AG04450 (cell line): ENCODE measurements around the gene COL5A2. TPM values are rescaled to one million over a fixed set of nuclear protein-coding genes. Genes with fewer than 3 reads are reported as not detected.

Experiments used
- CTCF ChIA-PET: fragments of 300-600, 350-600 bp; formaldehyde crosslinking; extraction: SDS; loops from one replicate; lab custom pipeline; 2022; ENCODE audit warnings: antibody characterized with exemption, inconsistent platforms; lab: Charles Lee
- POLR2A ChIA-PET: fragments of 350-600 bp; formaldehyde crosslinking; extraction: SDS; loops from one replicate; lab custom pipeline; 2021; ENCODE audit warnings: antibody characterized with exemption, inconsistent platforms; lab: Yijun Ruan, JAX
- DNase-seq: peaks from one replicate; pipeline ENCODE4 v3.0.0-alpha.2; 2011; ENCODE audit warnings: low read depth, low spot score
- H3K27ac ChIP-seq: one replicate; pipeline ENCODE4 v1.5.1; 2012; ENCODE audit warnings: low read depth, low read length, control low read depth
- H3K27me3 ChIP-seq: one replicate; pipeline ENCODE4 v1.6.0; 2012; ENCODE audit warnings: low read length; ENCODE audit not compliant: control insufficient read depth, insufficient read depth
- H3K4me3 ChIP-seq: 2 replicates; pipeline ENCODE4 v1.5.1; 2011; ENCODE audit warnings: mild to moderate bottlenecking, low read depth, low read length, control low read depth
- H3K9me3 ChIP-seq: 2 replicates; pipeline ENCODE4 v1.5.1; 2012; ENCODE audit warnings: low read length; ENCODE audit not compliant: control insufficient read depth, insufficient read depth
- CTCF ChIP-seq: IDR thresholded peaks from 2 replicates; pipeline ENCODE4 v1.5.1; 2011; ENCODE audit warnings: low read depth, low read length, control low read depth, inconsistent platforms
- polyA plus RNA-seq: library from polyadenylated mRNA; depleted of rRNA; stranded (reverse); fragments of >200 nt; gene quantifications from 2 replicates; pipeline ENCODE4 v1.2.3, GENCODE V29; 2011

COL5A2 gene
- polyA plus RNA-seq, 1 experiment, result 305 TPM

- CTCF ChIA-PET, result interaction anchor here (1.6 to 1.9 kb wide), 2 partner anchors 14 to 158 kb away, joined by 4 read pairs; no protein-coding TSS in a partner anchor
- no peak for TF ChIP-seq CTCF
- Histone ChIP-seq H3K27ac (no peak overlapping the region), H3K27me3 (no peaks in the 10 kb centered on the region), H3K9me3 (no peaks in the 10 kb centered on the region; the same call in 1 of the 2 replicates), H3K4me3 (no peak overlapping the region)
- DNase-seq, result peak; percentile 61
- POLR2A ChIA-PET, result no interaction called here
These were observed 49.6 kb downstream of the COL5A2 start for GRCh38 chr2:189129971-189130370.

GRCh38 chr2:189128970-189129369 is 50.6 kb downstream of the COL5A2 start:
- ChIA-PET CTCF (no interaction called here), POLR2A (interaction anchor here (0.6 kb wide), 1 partner anchor 801 kb away, joined by 5 read pairs; no protein-coding TSS in a partner anchor)
- Histone ChIP-seq H3K27ac (no peak overlapping the region), H3K4me3 (no peak overlapping the region), H3K27me3 (no peaks in the 10 kb centered on the region), H3K9me3 (no peaks in the 10 kb centered on the region; the same call in 1 of the 2 replicates)
- TF ChIP-seq CTCF, result no peak
- DNase-seq, result no peak

GRCh38 chr2:189127756-189128155 is 51.8 kb downstream of the COL5A2 start:
- no peak overlapping the region for H3K27ac ChIP-seq
- DNase-seq, result no peak
- CTCF ChIA-PET, result no interaction called here
- no peak for TF ChIP-seq CTCF
- H3K27me3 ChIP-seq, result no peaks in the 10 kb centered on the region
- no peaks in the 10 kb centered on the region for H3K9me3 ChIP-seq
- POLR2A ChIA-PET, result no interaction called here
- no peak overlapping the region for H3K4me3 ChIP-seq

GRCh38 chr2:189125195-189125594 is 54.4 kb downstream of the COL5A2 start:
- CTCF ChIA-PET, result no interaction called here
- no peak overlapping the region for H3K27ac ChIP-seq

GRCh38 chr2:189124175-189124574 is 55.4 kb downstream of the COL5A2 start:
- Histone ChIP-seq H3K27ac (no peak overlapping the region), H3K27me3 (no peaks in the 10 kb centered on the region), H3K9me3 (no peaks in the 10 kb centered on the region), H3K4me3 (no peak overlapping the region)
- no peak for DNase-seq
- ChIA-PET CTCF (no interaction called here), POLR2A (interaction anchor here (0.6 kb wide), 2 partner anchors 28 to 86 kb away, joined by 3 to 6 read pairs; no protein-coding TSS in a partner anchor)
- TF ChIP-seq CTCF, result no peak

More at GRCh38 chr2:189125195-189125594, 54.4 kb downstream of the COL5A2 start:
- POLR2A ChIA-PET, result no interaction called here
- no peak for TF ChIP-seq CTCF
- no peak for DNase-seq
- no peak overlapping the region for H3K4me3 ChIP-seq
- no peaks in the 10 kb centered on the region for H3K9me3 ChIP-seq
- H3K27me3 ChIP-seq, result no peaks in the 10 kb centered on the region
